ENCODE measurements around the gene POLE.

POLE gene

DNA sequence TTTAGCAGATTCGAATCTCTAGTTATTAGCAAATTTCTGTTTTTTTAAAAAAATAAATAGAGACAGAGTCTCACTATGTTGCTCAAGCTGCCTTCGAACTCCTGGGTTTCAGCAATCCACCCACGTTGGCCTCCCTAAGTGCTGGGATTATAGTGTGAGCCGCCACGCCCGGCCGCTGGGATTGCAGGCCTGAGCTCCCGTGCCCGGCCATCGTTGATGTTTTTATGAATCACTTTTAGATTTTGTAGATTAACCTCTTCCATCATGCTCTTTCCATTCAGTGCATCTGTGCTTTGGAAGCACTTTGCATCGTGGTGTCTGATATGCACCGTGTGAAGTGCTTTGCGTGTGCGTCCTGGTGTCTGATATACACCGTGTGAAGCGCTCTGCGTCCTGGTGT lies 44.4 kb upstream of the POLE start:
- Histone ChIP-seq H3K18ac (ENCODE audit: low read length) (no peak overlapping the region), H3K4me1 (ENCODE audit: control insufficient read depth, low read depth, low read length) (no peaks in the 10 kb centered on the region), H4K5ac (ENCODE audit: low read length) (no peak overlapping the region), H3K79me1 (ENCODE audit: low read length) (no peaks in the 10 kb centered on the region), H3K27me3 (ENCODE audit: insufficient read depth, low read length, poor library complexity) (no peaks in the 10 kb centered on the region), H3K9ac (ENCODE audit: low read length) (no peak overlapping the region), H3K4ac (ENCODE audit: low read depth, low read length) (no peak overlapping the region), H2BK5ac (ENCODE audit: low read length) (no peak overlapping the region), H3K56ac (ENCODE audit: low read length) (no peak overlapping the region), H3K79me2 (ENCODE audit: control insufficient read depth, insufficient read depth, low read length) (no peaks in the 10 kb centered on the region), H3K23ac (ENCODE audit: low read length) (no peak overlapping the region), H3K4me2 (ENCODE audit: low read length) (no peak overlapping the region), H4K8ac (ENCODE audit: low read depth, low read length) (no peak overlapping the region), H3K4me3 (ENCODE audit: low read length) (no peak overlapping the region), H3K36me3 (ENCODE audit: control insufficient read depth, insufficient read depth, low read length) (peaks cover 36% of the 10 kb centered on the region), H2BK15ac (replicated peaks; ENCODE audit: low read depth) (no peak overlapping the region), H2BK120ac (ENCODE audit: low read depth, low read length) (no peak overlapping the region), H3K27ac (ENCODE audit: low read depth, low read length) (no peak overlapping the region), H2AK5ac (ENCODE audit: low read length) (no peak overlapping the region)
- DNase-seq, result no peak
- WGBS (ENCODE audit: extremely low coverage, insufficient coverage, low lambda C conversion rate), result no CpG with 5 or more reads among the region's 17 CpGs

DNA sequence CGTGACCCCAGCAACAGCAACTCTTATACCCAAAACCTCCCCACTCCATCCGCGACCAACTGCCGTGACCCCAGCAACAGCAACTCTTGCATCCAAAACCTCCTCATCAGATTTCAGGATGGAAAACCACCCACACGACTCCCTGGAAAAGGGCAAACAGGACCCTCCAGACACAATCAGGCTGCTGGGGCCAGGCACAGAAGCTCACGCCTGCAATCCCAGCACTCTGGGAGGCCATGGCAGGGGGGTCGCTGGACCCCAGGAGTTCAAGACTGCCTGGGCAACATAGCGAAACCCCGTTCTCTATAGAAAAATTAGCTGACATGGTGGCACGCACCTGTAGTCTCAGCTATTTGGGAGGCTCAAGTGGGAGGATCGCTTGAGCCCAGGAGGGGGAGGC lies 43.2 kb upstream of the POLE start:
- Histone ChIP-seq H4K5ac (ENCODE audit: low read length) (no peak overlapping the region), H3K4me3 (ENCODE audit: low read length) (no peak overlapping the region), H2BK5ac (ENCODE audit: low read length) (no peak overlapping the region), H2BK120ac (ENCODE audit: low read depth, low read length) (no peak overlapping the region), H3K18ac (ENCODE audit: low read length) (no peak overlapping the region), H3K4me2 (ENCODE audit: low read length) (no peak overlapping the region), H3K27me3 (ENCODE audit: insufficient read depth, low read length, poor library complexity) (no peaks in the 10 kb centered on the region), H4K8ac (ENCODE audit: low read depth, low read length) (no peak overlapping the region), H3K4ac (ENCODE audit: low read depth, low read length) (no peak overlapping the region), H2BK15ac (replicated peaks; ENCODE audit: low read depth) (no peak overlapping the region), H3K23ac (ENCODE audit: low read length) (no peak overlapping the region), H3K56ac (ENCODE audit: low read length) (no peak overlapping the region), H3K27ac (ENCODE audit: low read depth, low read length) (no peak overlapping the region), H2AK5ac (ENCODE audit: low read length) (no peak overlapping the region), H3K79me2 (ENCODE audit: control insufficient read depth, insufficient read depth, low read length) (no peaks in the 10 kb centered on the region), H3K9ac (ENCODE audit: low read length) (no peak overlapping the region), H3K79me1 (ENCODE audit: low read length) (no peaks in the 10 kb centered on the region), H3K4me1 (ENCODE audit: control insufficient read depth, low read depth, low read length) (no peaks in the 10 kb centered on the region), H3K36me3 (ENCODE audit: control insufficient read depth, insufficient read depth, low read length) (peaks cover 36% of the 10 kb centered on the region)
- WGBS (ENCODE audit: extremely low coverage, insufficient coverage, low lambda C conversion rate), result no CpG with 5 or more reads among the region's 11 CpGs
- no peak for DNase-seq

DNA sequence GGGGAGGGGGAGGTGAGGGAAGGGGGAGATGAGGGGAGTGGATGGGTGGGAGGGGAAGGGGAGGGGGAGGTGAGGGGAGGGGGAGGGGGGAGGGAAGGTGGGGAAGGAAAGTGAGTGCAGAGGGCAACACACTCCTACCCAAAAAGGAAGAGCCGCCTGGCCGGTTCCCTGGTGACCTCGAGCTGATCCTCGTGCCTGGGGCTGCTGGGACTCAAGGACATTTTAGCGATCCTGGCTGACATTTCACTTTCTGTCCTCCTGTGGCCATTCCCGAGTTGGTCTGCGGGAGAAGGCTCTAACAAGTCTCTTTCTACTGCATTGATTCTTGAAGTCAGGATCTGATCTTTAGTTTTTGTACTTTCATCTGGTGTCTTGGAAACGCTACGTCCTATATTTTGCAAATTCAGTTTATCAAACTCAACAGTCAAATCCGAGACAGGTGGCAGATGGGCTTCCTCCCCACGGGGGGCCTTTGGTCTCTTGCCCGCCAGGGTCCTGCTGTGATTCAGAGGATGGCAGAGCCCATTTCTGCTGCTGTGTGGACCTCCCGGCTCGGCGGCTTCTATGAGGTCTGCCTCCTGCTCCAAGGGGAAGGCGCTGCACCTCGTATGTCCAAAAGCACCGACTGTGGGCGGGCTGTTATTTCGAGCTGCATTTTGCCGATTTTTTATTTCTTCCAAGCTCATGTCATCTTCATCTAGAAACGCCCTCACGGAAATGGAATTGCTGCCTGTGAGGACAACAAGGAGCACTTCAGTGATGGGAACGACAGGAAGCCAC lies 42.6 kb upstream of the POLE start:
- Histone ChIP-seq H3K56ac (ENCODE audit: low read length) (no peak overlapping the region), H3K4me1 (ENCODE audit: control insufficient read depth, low read depth, low read length) (no peaks in the 10 kb centered on the region), H3K4ac (ENCODE audit: low read depth, low read length) (no peak overlapping the region), H3K79me1 (ENCODE audit: low read length) (no peaks in the 10 kb centered on the region), H2BK5ac (ENCODE audit: low read length) (no peak overlapping the region), H2AK5ac (ENCODE audit: low read length) (no peak overlapping the region), H4K8ac (ENCODE audit: low read depth, low read length) (no peak overlapping the region), H3K9ac (ENCODE audit: low read length) (no peak overlapping the region), H4K5ac (ENCODE audit: low read length) (no peak overlapping the region), H3K36me3 (ENCODE audit: control insufficient read depth, insufficient read depth, low read length) (peaks cover 35% of the 10 kb centered on the region), H3K27ac (ENCODE audit: low read depth, low read length) (no peak overlapping the region), H3K4me3 (ENCODE audit: low read length) (no peak overlapping the region), H3K18ac (ENCODE audit: low read length) (no peak overlapping the region), H3K27me3 (ENCODE audit: insufficient read depth, low read length, poor library complexity) (no peaks in the 10 kb centered on the region), H2BK15ac (replicated peaks; ENCODE audit: low read depth) (no peak overlapping the region), H3K23ac (ENCODE audit: low read length) (no peak overlapping the region), H2BK120ac (ENCODE audit: low read depth, low read length) (no peak overlapping the region), H3K4me2 (ENCODE audit: low read length) (no peak overlapping the region), H3K79me2 (ENCODE audit: control insufficient read depth, insufficient read depth, low read length) (no peaks in the 10 kb centered on the region)
- no peak for DNase-seq
- WGBS (ENCODE audit: extremely low coverage, insufficient coverage, low lambda C conversion rate), result no CpG with 5 or more reads among the region's 24 CpGs

DNA sequence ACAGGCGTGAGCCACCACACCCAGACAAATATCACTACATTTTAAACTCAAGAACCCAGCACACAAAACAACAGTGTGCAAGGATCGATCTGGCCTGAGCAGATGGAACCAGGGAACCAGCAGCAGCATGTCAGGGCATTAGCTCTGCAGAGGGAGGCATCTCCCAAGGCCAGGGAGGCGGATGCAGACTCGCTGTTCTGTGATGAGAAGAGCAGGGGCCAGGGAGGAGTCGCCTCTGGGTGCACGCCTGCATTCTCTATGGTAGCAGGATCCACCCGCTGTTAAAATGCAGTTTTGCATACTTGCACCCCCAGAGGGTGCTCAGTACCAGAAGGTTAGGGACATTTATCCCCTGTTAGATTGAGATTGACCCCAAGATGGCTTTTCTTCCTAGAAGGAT lies 41.4 kb upstream of the POLE start:
- no peaks in the 10 kb centered on the region for H3K79me1 ChIP-seq (ENCODE audit: low read length)
- H2BK120ac ChIP-seq (ENCODE audit: low read depth, low read length), result no peak overlapping the region
- H2BK5ac ChIP-seq (ENCODE audit: low read length), result no peak overlapping the region
- H3K4ac ChIP-seq (ENCODE audit: low read depth, low read length), result no peak overlapping the region
- H2AK5ac ChIP-seq (ENCODE audit: low read length), result no peak overlapping the region
- H3K9ac ChIP-seq (ENCODE audit: low read length), result no peak overlapping the region
- H3K4me2 ChIP-seq (ENCODE audit: low read length), result no peak overlapping the region
- no peak overlapping the region for H3K18ac ChIP-seq (ENCODE audit: low read length)
- H3K23ac ChIP-seq (ENCODE audit: low read length), result no peak overlapping the region
- no peak overlapping the region for H3K56ac ChIP-seq (ENCODE audit: low read length)
- no peak overlapping the region for H3K4me3 ChIP-seq (ENCODE audit: low read length)
- H3K27me3 ChIP-seq (ENCODE audit: insufficient read depth, low read length, poor library complexity), result no peaks in the 10 kb centered on the region
- H3K4me1 ChIP-seq (ENCODE audit: control insufficient read depth, low read depth, low read length), result no peaks in the 10 kb centered on the region
- H3K36me3 ChIP-seq (ENCODE audit: control insufficient read depth, insufficient read depth, low read length), result peaks cover 35% of the 10 kb centered on the region
- no CpG with 5 or more reads among the region's 7 CpGs for WGBS (ENCODE audit: extremely low coverage, insufficient coverage, low lambda C conversion rate)
- no peak overlapping the region for H2BK15ac ChIP-seq (replicated peaks; ENCODE audit: low read depth)
- no peak overlapping the region for H3K27ac ChIP-seq (ENCODE audit: low read depth, low read length)
- H4K5ac ChIP-seq (ENCODE audit: low read length), result no peak overlapping the region
- DNase-seq, result no peak
- no peaks in the 10 kb centered on the region for H3K79me2 ChIP-seq (ENCODE audit: control insufficient read depth, insufficient read depth, low read length)
- no peak overlapping the region for H4K8ac ChIP-seq (ENCODE audit: low read depth, low read length)

DNA sequence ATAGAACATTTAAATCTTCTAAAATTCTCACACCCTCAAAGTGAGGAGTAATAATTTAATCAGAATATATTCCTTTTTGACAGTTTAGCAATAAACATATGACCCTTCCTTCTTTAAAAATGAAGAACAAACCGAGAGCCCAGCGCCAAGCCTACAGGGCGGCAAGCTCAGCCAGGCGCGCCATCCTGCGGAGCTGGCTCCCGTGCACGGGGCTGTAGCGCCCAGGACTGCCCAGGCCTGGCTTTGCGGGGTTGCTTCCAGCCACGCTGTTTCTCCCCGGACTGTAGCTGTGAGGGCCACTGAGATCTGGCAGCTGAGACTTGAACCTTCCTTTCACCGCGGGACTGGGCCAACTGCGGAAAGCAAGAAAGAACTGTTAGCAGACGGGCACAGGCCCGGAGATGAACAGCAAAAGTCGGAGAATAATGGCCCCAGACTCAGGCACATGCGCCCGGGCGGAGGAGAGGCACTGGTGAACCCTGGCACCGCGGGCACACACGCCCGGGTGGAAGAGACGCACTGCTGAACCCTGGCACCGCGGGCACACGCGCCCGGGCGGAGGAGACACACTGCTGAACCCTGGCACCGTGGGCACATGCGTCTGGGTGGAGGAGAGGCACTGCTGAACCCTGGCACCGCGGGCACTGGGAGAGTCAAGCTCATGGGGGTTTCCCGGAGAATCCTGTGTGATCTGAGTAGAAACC lies 40.1 kb upstream of the POLE start:
- Histone ChIP-seq H3K79me2 (ENCODE audit: control insufficient read depth, insufficient read depth, low read length) (no peaks in the 10 kb centered on the region), H3K27ac (ENCODE audit: low read depth, low read length) (no peak overlapping the region), H4K8ac (ENCODE audit: low read depth, low read length) (no peak overlapping the region), H4K5ac (ENCODE audit: low read length) (no peak overlapping the region), H3K18ac (ENCODE audit: low read length) (no peak overlapping the region), H3K4me2 (ENCODE audit: low read length) (no peak overlapping the region), H3K4ac (ENCODE audit: low read depth, low read length) (no peak overlapping the region), H3K4me1 (ENCODE audit: control insufficient read depth, low read depth, low read length) (no peaks in the 10 kb centered on the region), H2AK5ac (ENCODE audit: low read length) (no peak overlapping the region), H3K79me1 (ENCODE audit: low read length) (no peaks in the 10 kb centered on the region), H2BK120ac (ENCODE audit: low read depth, low read length) (no peak overlapping the region), H3K56ac (ENCODE audit: low read length) (no peak overlapping the region), H3K23ac (ENCODE audit: low read length) (no peak overlapping the region), H3K9ac (ENCODE audit: low read length) (no peak overlapping the region), H3K36me3 (ENCODE audit: control insufficient read depth, insufficient read depth, low read length) (peaks cover 36% of the 10 kb centered on the region), H3K4me3 (ENCODE audit: low read length) (no peak overlapping the region), H2BK5ac (ENCODE audit: low read length) (no peak overlapping the region), H2BK15ac (replicated peaks; ENCODE audit: low read depth) (no peak overlapping the region), H3K27me3 (ENCODE audit: insufficient read depth, low read length, poor library complexity) (no peaks in the 10 kb centered on the region)
- WGBS (ENCODE audit: extremely low coverage, insufficient coverage, low lambda C conversion rate), result no CpG with 5 or more reads among the region's 37 CpGs
- no peak for DNase-seq

Measured in mesendoderm (in vitro differentiated cells).